SK-N-SH (cell line): ENCODE measurements around the gene FSIP1. TPM values are rescaled to one million over a fixed set of nuclear protein-coding genes. Genes with fewer than 3 reads are reported as not detected.

Experiments used
- CTCF ChIA-PET: fragments of 300-600, 350-600 bp; formaldehyde crosslinking; extraction: SDS; loops from one replicate; lab custom pipeline; 2021; lab: Yijun Ruan, JAX
- POLR2A ChIA-PET: fragments of 350-600 bp; sonication (Branson Sonifier 250); formaldehyde crosslinking; extraction: SDS; loops from one replicate; lab custom pipeline; 2020; ENCODE audit warnings: antibody characterized with exemption, inconsistent platforms; lab: Yijun Ruan, JAX
- DNase-seq: peaks from one replicate; pipeline ENCODE4 v3.0.0; 2012
- H2AFZ ChIP-seq: fragments of 200-600 bp; sonication (generic); 2 replicates; pipeline ENCODE4 v1.8.1; 2016; ENCODE audit warnings: antibody characterized with exemption, mild to moderate bottlenecking, low read depth
- H3F3A ChIP-seq: fragments of 200-600 bp; sonication (generic); replicated peaks from 2 replicates; pipeline ENCODE3; 2016; ENCODE audit warnings: antibody characterized with exemption, mild to moderate bottlenecking; ENCODE audit not compliant: insufficient read depth
- H3K27ac ChIP-seq, 2 experiments: fragments of 200-500 bp in 1 of 2; fragments of 200-600 bp in 1 of 2; sonication (Bioruptor generic) in 1 of 2; sonication (generic), shearing (Covaris generic) in 1 of 2; 2 replicates each; pipeline versions ENCODE4 v1.5.1 to v1.6.1; 2014 to 2016; ENCODE audit warnings: low read depth in 2 of 2, inconsistent platforms in 1 of 2, low read length in 1 of 2, mild to moderate bottlenecking in 1 of 2, mixed read lengths in 1 of 2
- H3K27me3 ChIP-seq: fragments of 200-600 bp; sonication (generic), shearing (Covaris generic); 2 replicates; pipeline ENCODE4 v1.6.1; 2016; ENCODE audit warnings: mixed run types; ENCODE audit not compliant: insufficient read depth
- H3K36me3 ChIP-seq, 2 experiments: fragments of 200-500 bp in 1 of 2; fragments of 200-600 bp in 1 of 2; sonication (Bioruptor generic) in 1 of 2; sonication (generic) in 1 of 2; replicated peaks in 1 of 2; 2 replicates each; pipeline versions ENCODE3 to v1.5.1; 2014 to 2016; ENCODE audit warnings: low read length in 1 of 2, mild to moderate bottlenecking in 1 of 2; ENCODE audit not compliant: insufficient read depth in 2 of 2, control insufficient read depth in 1 of 2
- H3K4me1 ChIP-seq, 2 experiments: fragments of 200-500 bp in 1 of 2; fragments of 200-600 bp in 1 of 2; sonication (Bioruptor generic) in 1 of 2; sonication (generic), shearing (Covaris generic) in 1 of 2; 2 replicates each; pipeline versions ENCODE4 v1.5.1 to v1.6.1; 2014 to 2016; ENCODE audit warnings: low read depth in 1 of 2, low read length in 1 of 2, mixed run types in 1 of 2; ENCODE audit not compliant: insufficient read depth in 2 of 2, control insufficient read depth in 1 of 2
- H3K4me2 ChIP-seq: fragments of 200-600 bp; sonication (generic), shearing (Covaris generic); 2 replicates; pipeline ENCODE4 v1.6.1; 2017; ENCODE audit warnings: mixed run types
- H3K4me3 ChIP-seq, 2 experiments: fragments of 200-500 bp in 1 of 2; fragments of 200-600 bp in 1 of 2; sonication (Bioruptor generic) in 1 of 2; sonication (generic), shearing (Covaris generic) in 1 of 2; 2 replicates each; pipeline versions ENCODE4 v1.5.1 to v1.8.1; 2014 to 2016; ENCODE audit warnings: low read depth in 2 of 2, inconsistent platforms in 1 of 2, low read length in 1 of 2, mild to moderate bottlenecking in 1 of 2, mixed read lengths in 1 of 2, moderate library complexity in 1 of 2
- H3K79me2 ChIP-seq: fragments of 200-600 bp; sonication (generic); 2 replicates; pipeline ENCODE4 v1.8.1; 2017; ENCODE audit warnings: mild to moderate bottlenecking; ENCODE audit not compliant: insufficient read depth
- H3K9ac ChIP-seq: fragments of 200-600 bp; sonication (generic); 2 replicates; pipeline ENCODE4 v1.6.1; 2017; ENCODE audit warnings: mixed run types
- H3K9me2 ChIP-seq: fragments of 200-600 bp; sonication (generic); 2 replicates; pipeline ENCODE4 v1.6.1; 2017; ENCODE audit warnings: mixed run types
- H3K9me3 ChIP-seq: fragments of 200-600 bp; sonication (generic); 2 replicates; pipeline ENCODE4 v1.6.1; 2017; ENCODE audit warnings: mixed run types, mild to moderate bottlenecking, moderate library complexity
- H4K20me1 ChIP-seq: fragments of 200-600 bp; sonication (generic); 2 replicates; pipeline ENCODE4 v1.6.1; 2017; ENCODE audit warnings: mild to moderate bottlenecking, mixed run types; ENCODE audit not compliant: insufficient read depth
- CHD2 ChIP-seq: fragments of 150-350 bp; IDR thresholded peaks from 2 replicates; pipeline ENCODE4 v1.6.1; 2018; ENCODE audit warnings: low read length; ENCODE audit not compliant: partially characterized antibody
- ELF1 ChIP-seq: IDR thresholded peaks from 2 replicates; pipeline ENCODE4 v1.4.0; 2012
- EP300 ChIP-seq, 2 experiments: IDR thresholded peaks; 2 replicates each; pipeline versions ENCODE4 v1.4.0 to v1.6.1; 2012; ENCODE audit warnings: borderline replicate concordance in 1 of 2, low read depth in 1 of 2, low read length in 1 of 2
- EZH2phosphoT487 ChIP-seq: fragments of 200-600 bp; sonication (generic); IDR thresholded peaks from 2 replicates; pipeline ENCODE4 v1.6.1; 2017; ENCODE audit warnings: low read depth, mixed run types, mild to moderate bottlenecking, antibody characterized with exemption, moderate library complexity, borderline replicate concordance
- FOXM1 ChIP-seq: IDR thresholded peaks from 2 replicates; pipeline ENCODE4 v1.4.0; 2012; ENCODE audit warnings: low read depth, mild to moderate bottlenecking
- NRF1 ChIP-seq: IDR thresholded peaks from 2 replicates; pipeline ENCODE4 v1.6.1; 2012; ENCODE audit warnings: low read depth, mild to moderate bottlenecking, low read length
- POLR2AphosphoS5 ChIP-seq: IDR thresholded peaks from 2 replicates; pipeline ENCODE4 v1.6.1; 2012; ENCODE audit warnings: low read depth, low read length
- RAD21 ChIP-seq: IDR thresholded peaks from 2 replicates; pipeline ENCODE4 v1.6.1; 2012; ENCODE audit warnings: mild to moderate bottlenecking, low read length
- RXRA ChIP-seq: IDR thresholded peaks from 2 replicates; pipeline ENCODE4 v1.4.0; 2012; ENCODE audit warnings: low read depth, mild to moderate bottlenecking, borderline replicate concordance
- SMC3 ChIP-seq: IDR thresholded peaks from 2 replicates; pipeline ENCODE4 v1.6.1; 2012; ENCODE audit warnings: low read depth, low read length, improper control_type of control experiment
- TAF1 ChIP-seq: IDR thresholded peaks from 2 replicates; pipeline ENCODE4 v1.6.1; 2012; ENCODE audit warnings: low read depth, mild to moderate bottlenecking, low read length, moderate library complexity, borderline replicate concordance
- TCF12 ChIP-seq: IDR thresholded peaks from 2 replicates; pipeline ENCODE4 v1.4.0; 2012
- WGBS: methylation state at CpG from one replicate; pipeline ENCODE4 v1.1.6; 2017; ENCODE audit warnings: low lambda C conversion rate; 5-methylcytosine and 5-hydroxymethylcytosine counted together
- polyA plus RNA-seq, 3 experiments: library from polyadenylated mRNA; depleted of rRNA; stranded (reverse); fragments of >200 nt; gene quantifications; 2 replicates each; pipeline ENCODE4 v1.2.3, GENCODE V29; 2012
- TF ChIP-seq, protein P1 (sequence below): fragments of 200-600 bp; sonication (generic); IDR thresholded peaks from 2 replicates; pipeline ENCODE4 v1.6.1; 2017; ENCODE audit warnings: antibody characterized with exemption, mild to moderate bottlenecking, moderate library complexity
- TF ChIP-seq, protein P2 (sequence below): IDR thresholded peaks from 2 replicates; pipeline ENCODE4 v1.4.0; 2012; ENCODE audit warnings: low read depth, borderline replicate concordance
- TF ChIP-seq, protein P3 (sequence below): fragments of 150-350 bp; IDR thresholded peaks from 2 replicates; pipeline ENCODE4 v1.6.1; 2016; ENCODE audit warnings: mild to moderate bottlenecking, low read depth, low read length
- TF ChIP-seq, protein P4 (sequence below): fragments of 150-350 bp; IDR thresholded peaks from 2 replicates; pipeline ENCODE4 v1.6.1; 2017; ENCODE audit warnings: antibody characterized with exemption, low read length, low read depth, borderline replicate concordance

Gene FSIP1
- polyA plus RNA-seq, 1 of the 3 experiments (the other 2 are of a cell fraction), result 0.43 TPM

DNA sequence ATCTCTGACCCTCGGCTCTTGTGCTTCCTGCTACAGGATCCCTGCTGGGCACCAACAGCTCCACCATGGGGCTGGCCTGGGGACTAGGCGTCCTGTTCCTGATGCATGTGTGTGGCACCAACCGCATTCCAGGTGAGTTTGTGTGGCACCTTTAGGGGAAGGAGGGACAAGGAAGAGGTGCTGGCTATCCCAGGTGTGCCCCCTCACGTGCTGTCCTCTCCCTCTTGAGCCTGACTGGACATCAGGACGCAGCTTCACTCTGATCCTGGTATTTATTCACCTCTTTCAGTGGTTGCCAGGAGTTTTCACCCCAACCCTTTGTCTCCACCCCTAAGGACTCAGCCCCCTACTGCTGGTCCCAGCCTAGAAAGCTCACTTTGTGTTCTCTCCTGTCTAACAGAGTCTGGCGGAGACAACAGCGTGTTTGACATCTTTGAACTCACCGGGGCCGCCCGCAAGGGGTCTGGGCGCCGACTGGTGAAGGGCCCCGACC, 200.8 kb downstream of the FSIP1 start:
- WGBS, result 72% methylated on average over 11 of the region's 13 CpGs
- POLR2A ChIA-PET, result no interaction called here
- Histone ChIP-seq H3K9me3 (no peaks in the 10 kb centered on the region), H3K27ac (peak overlapping the region in 1 of 2 experiments; percentile 94; a peak in 2 of 4 replicates), H3K4me1 (peaks cover 5 to 8% of the 10 kb centered on the region in 2 experiments; a peak in 2 of 4 replicates), H3K9ac (peak overlapping the region; percentile 85), H3K27me3 (no peaks in the 10 kb centered on the region), H2AFZ (no peak overlapping the region), H3K4me3 (peak overlapping the region; percentile 59 to 72), H3K9me2 (no peaks in the 10 kb centered on the region), H3F3A (peaks cover 57% of the 10 kb centered on the region), H3K79me2 (peaks cover 55% of the 10 kb centered on the region), H4K20me1 (peaks cover 59% of the 10 kb centered on the region), H3K36me3 (peaks cover 47 to 52% of the 10 kb centered on the region in 2 experiments), H3K4me2 (peak overlapping the region; percentile 82)
- DNase-seq, result peak; percentile 52
- 0 out of 2 replicates have a peak, but pooled peaks have one; percentile 12 for TF ChIP-seq SMC3
- TF ChIP-seq POLR2AphosphoS5, result 0 out of 2 replicates have a peak, but pooled peaks have one; percentile 20
- TF ChIP-seq, protein P1, sequence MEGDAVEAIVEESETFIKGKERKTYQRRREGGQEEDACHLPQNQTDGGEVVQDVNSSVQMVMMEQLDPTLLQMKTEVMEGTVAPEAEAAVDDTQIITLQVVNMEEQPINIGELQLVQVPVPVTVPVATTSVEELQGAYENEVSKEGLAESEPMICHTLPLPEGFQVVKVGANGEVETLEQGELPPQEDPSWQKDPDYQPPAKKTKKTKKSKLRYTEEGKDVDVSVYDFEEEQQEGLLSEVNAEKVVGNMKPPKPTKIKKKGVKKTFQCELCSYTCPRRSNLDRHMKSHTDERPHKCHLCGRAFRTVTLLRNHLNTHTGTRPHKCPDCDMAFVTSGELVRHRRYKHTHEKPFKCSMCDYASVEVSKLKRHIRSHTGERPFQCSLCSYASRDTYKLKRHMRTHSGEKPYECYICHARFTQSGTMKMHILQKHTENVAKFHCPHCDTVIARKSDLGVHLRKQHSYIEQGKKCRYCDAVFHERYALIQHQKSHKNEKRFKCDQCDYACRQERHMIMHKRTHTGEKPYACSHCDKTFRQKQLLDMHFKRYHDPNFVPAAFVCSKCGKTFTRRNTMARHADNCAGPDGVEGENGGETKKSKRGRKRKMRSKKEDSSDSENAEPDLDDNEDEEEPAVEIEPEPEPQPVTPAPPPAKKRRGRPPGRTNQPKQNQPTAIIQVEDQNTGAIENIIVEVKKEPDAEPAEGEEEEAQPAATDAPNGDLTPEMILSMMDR, result peak; percentile 52
- TF ChIP-seq ELF1, result no peak
- TF ChIP-seq RAD21, result peak; percentile 43
- TF ChIP-seq, protein P2, sequence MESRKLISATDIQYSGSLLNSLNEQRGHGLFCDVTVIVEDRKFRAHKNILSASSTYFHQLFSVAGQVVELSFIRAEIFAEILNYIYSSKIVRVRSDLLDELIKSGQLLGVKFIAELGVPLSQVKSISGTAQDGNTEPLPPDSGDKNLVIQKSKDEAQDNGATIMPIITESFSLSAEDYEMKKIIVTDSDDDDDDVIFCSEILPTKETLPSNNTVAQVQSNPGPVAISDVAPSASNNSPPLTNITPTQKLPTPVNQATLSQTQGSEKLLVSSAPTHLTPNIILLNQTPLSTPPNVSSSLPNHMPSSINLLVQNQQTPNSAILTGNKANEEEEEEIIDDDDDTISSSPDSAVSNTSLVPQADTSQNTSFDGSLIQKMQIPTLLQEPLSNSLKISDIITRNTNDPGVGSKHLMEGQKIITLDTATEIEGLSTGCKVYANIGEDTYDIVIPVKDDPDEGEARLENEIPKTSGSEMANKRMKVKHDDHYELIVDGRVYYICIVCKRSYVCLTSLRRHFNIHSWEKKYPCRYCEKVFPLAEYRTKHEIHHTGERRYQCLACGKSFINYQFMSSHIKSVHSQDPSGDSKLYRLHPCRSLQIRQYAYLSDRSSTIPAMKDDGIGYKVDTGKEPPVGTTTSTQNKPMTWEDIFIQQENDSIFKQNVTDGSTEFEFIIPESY, result no peak
- CTCF ChIA-PET, result interaction anchor here (1.3 to 5.2 kb wide), 11 partner anchors 28 to 876 kb away, joined by 4 to 44 read pairs (median 8); no protein-coding TSS in a partner anchor

DNA sequence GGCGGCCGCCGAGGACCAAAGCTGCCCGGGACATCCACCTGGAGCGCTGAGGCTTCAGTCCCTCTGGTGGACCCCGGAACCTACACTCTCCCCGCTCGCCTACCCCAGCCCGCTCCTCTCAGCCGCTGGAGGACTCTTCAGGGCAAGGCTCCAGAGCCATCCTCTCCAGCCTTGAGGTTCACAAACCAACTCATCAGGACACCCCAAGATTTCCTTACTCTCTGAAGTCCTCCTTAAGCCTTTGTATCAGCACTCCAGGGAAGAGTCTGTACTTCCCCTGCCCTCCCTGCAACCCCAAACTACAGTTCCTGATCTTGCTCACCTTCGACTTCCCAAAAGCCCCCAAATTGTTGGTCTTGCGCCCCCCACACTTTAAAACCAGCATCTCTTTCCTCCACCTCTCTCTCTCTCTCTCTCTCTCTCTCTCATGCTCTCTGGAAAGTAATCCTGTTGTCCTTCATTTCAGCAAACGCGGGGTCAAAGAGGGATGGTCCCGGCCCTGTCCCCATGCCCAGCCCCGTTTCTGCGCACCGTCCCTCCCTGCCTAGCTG, 201.3 kb downstream of the FSIP1 start:
- WGBS, result 62% methylated on average over 13 of the region's 18 CpGs
- Histone ChIP-seq H3K27ac (peak overlapping the region in 1 of 2 experiments; percentile 94; a peak in 2 of 4 replicates), H3K27me3 (no peaks in the 10 kb centered on the region), H2AFZ (no peak overlapping the region), H3K79me2 (peaks cover 55% of the 10 kb centered on the region), H3K9me2 (no peaks in the 10 kb centered on the region), H3K4me1 (peaks cover 5 to 8% of the 10 kb centered on the region in 2 experiments; a peak in 2 of 4 replicates), H3K4me2 (peak overlapping the region; percentile 82), H4K20me1 (peaks cover 53% of the 10 kb centered on the region), H3K9ac (peak overlapping the region; percentile 85), H3K4me3 (peak overlapping the region; percentile 59 to 72), H3F3A (peaks cover 52% of the 10 kb centered on the region), H3K36me3 (peaks cover 41 to 47% of the 10 kb centered on the region in 2 experiments), H3K9me3 (no peaks in the 10 kb centered on the region)
- CTCF ChIA-PET, result interaction anchor here (0.8 to 5.2 kb wide), 28 partner anchors 16 to 875 kb away, joined by 3 to 44 read pairs (median 6); no protein-coding TSS in a partner anchor
- no peak for DNase-seq
- POLR2A ChIA-PET, result no interaction called here
- TF ChIP-seq, protein P1, result no peak
- TF ChIP-seq SMC3, result no peak; the same call in 1 of the 2 replicates
- no peak for TF ChIP-seq CHD2
- no peak for TF ChIP-seq TCF12
- TF ChIP-seq EZH2phosphoT487, result no peak
- TF ChIP-seq NRF1, result no peak
- no peak for TF ChIP-seq EP300 (IDR thresholded peaks at IDR 0.05; ENCODE audit: borderline replicate concordance in 1 of 2, low read depth in 1 of 2, low read length in 1 of 2)
- TF ChIP-seq, protein P3, sequence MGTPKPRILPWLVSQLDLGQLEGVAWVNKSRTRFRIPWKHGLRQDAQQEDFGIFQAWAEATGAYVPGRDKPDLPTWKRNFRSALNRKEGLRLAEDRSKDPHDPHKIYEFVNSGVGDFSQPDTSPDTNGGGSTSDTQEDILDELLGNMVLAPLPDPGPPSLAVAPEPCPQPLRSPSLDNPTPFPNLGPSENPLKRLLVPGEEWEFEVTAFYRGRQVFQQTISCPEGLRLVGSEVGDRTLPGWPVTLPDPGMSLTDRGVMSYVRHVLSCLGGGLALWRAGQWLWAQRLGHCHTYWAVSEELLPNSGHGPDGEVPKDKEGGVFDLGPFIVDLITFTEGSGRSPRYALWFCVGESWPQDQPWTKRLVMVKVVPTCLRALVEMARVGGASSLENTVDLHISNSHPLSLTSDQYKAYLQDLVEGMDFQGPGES, result no peak
- TF ChIP-seq RXRA, result no peak
- TF ChIP-seq TAF1, result no peak
- TF ChIP-seq FOXM1, result no peak
- no peak for TF ChIP-seq POLR2AphosphoS5
- TF ChIP-seq, protein P4, sequence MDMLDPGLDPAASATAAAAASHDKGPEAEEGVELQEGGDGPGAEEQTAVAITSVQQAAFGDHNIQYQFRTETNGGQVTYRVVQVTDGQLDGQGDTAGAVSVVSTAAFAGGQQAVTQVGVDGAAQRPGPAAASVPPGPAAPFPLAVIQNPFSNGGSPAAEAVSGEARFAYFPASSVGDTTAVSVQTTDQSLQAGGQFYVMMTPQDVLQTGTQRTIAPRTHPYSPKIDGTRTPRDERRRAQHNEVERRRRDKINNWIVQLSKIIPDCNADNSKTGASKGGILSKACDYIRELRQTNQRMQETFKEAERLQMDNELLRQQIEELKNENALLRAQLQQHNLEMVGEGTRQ, result no peak
